HG02884 (cell line): ENCODE results near the gene PRR35.

Experiments used
- ATAC-seq: cut with Tn5 transposase; IDR thresholded peaks from one replicate; pipeline ENCODE4 v1.9.1; 2021; ENCODE audit warnings: mild to moderate bottlenecking, moderate library complexity; ENCODE audit not compliant: unreplicated experiment

Gene PRR35

GRCh38 chr16:546909-547770 is 13.1 kb upstream of the PRR35 start:
- no peak for ATAC-seq

DNA sequence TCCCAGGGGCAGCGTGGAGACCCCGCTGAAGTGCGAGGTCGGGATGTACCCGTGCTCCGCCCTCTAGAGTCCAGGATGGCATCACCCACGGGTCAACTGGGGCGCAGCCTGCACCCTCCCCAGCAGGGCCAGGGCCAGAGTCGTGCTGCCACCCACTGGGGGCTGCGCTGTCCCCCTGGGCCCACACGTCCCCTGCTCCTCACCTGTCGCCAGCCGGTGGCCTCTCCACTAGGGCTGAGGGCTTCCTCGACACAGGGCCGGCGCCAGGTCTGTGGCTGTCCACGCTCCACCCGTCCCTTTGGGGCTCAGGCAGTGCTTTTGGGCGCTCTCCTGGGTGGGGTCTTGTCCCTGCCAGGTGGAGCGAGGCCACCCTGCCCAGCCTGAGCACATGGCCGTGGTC is 11.6 kb upstream of the PRR35 start:
- no peak for ATAC-seq

DNA sequence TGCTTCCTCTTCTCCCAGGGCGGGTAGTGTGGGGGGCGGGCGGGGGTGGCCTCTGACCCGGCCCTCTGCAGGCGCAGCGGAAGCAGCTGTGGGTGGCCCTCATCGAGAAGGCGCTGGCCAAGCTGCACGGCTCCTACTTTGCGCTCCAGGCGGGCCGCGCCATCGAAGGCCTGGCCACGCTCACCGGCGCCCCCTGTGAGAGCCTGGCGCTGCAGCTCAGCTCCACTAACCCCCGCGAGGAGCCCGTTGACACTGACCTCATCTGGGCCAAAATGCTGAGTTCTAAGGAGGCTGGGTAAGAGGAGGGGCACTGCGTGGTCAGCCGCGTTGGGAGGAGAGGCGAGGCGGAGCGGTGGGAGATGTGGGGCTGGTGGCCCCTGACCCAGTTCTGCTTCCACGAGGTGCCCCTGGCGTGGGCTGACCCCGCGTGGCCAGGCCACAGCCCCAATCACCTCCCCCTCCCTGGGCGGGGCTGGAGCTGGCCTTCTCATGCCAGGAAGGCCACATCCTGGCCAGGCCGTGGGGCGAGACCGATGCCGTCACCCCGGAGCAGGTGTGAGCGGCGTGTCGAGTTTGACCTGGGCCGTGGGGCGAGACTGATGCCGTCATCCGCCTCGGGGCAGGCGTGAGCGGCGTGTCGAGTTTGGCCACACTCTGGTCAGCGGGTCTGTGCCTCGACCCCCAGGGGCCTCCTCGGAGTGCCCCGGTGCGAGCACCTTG is 10.5 kb upstream of the PRR35 start:
- no peak for ATAC-seq

- no peak for ATAC-seq
These were observed 9.0 kb upstream of the PRR35 start for GRCh38 chr16:551210-551609.

DNA sequence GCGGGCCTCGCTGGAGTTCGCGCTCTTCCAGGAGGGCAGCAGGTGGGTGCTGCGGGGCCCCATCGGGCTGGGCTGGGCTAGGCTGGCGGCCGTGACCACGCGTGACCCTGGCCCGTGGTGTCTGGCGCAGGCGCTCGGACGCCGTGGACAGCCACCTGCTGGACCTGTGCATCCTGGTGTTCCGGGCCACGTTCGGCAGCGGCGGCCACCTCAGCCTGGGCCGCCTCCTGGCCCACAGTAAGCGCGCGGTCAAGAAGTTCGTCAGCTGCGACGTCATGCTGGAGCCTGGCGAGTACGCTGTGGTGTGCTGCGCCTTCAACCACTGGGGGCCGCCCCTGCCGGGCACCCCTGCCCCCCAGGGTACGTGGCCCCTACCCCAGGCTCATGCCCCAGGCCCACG is 8.0 kb upstream of the PRR35 start:
- no peak for ATAC-seq

- ATAC-seq, result no peak
These were observed 6.4 kb upstream of the PRR35 start for GRCh38 chr16:553601-554296.

DNA sequence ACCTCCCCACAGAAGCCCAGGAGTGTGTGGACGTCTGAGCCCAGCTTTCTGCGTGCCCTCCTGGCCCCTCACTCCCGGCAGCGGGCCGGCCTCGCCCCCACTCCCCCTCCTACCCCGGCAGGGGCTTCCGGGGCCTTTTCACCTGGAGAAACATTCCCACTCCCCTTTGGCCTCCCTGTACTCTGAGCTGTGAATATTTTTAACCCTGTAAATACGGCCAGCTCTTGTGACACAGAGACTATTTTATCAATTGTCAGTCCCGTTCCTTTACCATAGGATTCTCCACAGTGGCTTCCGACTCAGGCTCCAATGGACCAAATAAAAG is 5.9 kb upstream of the PRR35 start:
- no peak for ATAC-seq

GRCh38 chr16:554640-555365 is 5.4 kb upstream of the PRR35 start:
- no peak for ATAC-seq

GRCh38 chr16:555528-556473 is 4.4 kb upstream of the PRR35 start:
- no peak for ATAC-seq

DNA sequence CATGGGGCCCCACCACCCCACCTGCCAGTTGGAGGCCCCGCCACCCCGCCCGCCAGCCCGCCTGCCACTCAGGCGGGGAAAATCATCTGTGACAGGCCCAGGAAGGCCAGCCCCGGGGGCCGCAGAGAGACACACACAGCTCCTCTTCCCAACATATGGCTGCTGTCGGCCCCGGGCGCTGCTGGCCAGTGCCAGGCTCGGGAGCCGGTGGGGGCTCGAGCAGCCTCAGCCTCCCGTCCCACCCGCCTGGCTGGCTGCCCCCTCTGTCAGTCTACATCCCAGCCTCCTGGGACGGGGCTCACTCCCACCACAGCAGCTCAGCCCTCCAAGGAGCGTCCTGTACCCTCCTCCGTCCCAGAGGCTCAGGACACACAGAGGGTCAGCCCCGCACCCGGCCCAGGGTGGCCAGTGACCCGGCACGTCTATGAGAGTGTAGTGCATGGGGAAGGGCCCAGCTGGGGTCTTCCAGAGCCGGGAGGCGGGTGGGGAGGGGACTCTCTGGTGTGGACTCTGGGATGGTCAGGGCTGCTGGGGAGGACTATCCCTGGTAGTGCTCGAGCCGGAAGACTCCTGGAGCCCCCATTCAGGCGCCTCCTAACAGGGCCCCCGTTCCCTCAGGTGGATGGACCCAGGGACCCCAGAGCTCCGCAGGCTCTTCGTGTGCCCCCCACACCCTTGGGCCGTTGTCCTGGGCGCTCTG is 3.6 kb upstream of the PRR35 start:
- ATAC-seq, result no peak

DNA sequence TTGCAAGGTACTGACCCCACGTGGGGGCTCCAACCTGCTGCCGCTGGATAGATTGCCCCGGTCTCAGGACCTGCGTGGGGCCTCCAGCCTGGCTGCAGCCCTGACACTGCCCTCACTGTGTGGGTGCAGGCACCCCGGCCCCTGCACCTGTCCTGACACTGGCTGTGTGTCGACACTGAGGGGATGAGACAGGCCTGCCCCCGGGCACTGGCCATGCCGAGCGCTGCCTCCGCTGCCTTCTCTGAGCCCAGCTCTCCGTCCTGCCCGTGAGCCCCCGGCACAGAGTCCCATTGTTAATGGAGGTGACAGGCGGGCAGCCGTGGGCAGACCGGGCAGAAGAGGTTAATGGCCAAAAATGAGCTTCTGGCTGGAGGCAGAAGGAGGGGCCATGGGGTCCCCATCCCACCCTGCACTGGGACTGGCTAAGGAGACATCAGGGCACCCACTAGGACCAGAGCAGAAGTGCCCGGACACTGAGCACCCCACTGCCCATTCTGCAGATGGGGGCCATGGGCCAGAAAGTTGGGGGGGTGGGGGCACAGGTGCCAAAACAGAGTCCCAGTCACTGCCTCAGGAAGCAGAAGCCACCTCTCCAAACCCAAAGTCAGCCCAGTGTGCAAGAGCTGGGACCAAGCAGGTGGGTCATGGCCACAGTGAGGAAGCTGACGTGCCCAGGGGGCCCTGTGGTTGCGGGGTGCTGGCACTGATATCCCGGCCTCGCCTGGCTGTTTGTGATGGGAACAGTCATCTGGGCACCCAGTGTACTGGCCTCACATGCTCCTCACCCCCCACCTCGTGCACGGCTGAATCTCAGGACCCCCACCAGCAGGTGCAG is 2.5 kb upstream of the PRR35 start:
- no peak for ATAC-seq

- no peak for ATAC-seq
These were observed 1.7 kb upstream of the PRR35 start for GRCh38 chr16:558298-559020.

DNA sequence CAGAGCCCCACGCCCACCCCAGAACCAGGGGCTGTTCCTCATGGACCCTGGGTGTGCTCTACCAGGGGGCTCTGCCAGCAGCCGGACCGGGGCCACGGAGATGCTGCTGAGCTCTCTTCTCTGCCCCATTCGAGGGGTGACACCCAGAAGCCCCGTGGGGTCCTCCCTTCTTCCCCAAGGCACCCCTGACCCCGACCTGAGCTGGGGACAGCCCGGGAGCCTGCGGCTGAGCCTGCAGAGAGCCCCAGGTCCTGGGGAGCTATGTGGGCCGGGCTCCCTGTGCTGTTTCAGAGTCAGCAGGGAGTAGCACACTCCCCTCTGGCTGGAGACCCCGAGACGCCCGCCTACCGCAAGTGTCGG is 1.2 kb upstream of the PRR35 start:
- no peak for ATAC-seq

DNA sequence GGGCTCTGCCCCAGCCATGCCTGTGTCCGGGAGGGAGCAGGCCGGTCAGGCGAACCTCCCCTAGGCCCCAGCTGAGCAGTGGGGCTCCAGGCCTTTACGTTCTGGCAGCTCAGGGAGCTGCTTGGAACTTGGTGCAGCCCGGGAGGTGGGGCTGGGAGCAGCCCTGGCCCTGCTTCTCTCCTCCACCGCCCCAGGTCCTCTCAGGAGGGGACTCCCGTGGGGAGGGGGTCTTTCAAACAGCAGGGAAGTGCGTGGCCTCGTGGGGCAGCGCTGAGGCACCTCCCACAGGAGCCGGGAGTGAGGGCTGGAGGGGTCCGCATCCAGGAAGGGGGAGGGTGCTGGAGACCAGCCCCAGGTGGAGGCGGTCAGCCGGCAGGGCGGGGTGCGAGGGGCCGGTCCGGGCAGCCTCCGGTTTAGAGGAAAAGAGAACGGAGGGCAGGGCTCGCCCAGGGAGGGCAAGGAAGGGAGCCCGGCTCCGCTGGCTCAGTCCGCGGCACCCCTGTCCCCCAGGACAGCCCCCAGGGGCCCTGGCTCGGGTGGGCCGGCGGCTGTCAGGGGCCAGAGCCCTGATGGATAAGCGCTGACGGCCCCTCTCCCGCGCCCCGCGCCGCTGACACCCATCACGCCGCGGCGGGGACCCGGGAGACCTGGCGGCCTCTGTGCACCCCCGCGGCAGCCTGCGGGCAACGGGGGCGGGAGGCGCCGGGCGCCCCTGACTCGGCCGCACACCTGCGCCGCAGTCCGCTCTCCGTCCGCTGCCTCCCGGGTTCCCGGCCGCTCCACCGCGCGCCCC is 587 bp upstream of the PRR35 start:
- no peak for ATAC-seq

DNA sequence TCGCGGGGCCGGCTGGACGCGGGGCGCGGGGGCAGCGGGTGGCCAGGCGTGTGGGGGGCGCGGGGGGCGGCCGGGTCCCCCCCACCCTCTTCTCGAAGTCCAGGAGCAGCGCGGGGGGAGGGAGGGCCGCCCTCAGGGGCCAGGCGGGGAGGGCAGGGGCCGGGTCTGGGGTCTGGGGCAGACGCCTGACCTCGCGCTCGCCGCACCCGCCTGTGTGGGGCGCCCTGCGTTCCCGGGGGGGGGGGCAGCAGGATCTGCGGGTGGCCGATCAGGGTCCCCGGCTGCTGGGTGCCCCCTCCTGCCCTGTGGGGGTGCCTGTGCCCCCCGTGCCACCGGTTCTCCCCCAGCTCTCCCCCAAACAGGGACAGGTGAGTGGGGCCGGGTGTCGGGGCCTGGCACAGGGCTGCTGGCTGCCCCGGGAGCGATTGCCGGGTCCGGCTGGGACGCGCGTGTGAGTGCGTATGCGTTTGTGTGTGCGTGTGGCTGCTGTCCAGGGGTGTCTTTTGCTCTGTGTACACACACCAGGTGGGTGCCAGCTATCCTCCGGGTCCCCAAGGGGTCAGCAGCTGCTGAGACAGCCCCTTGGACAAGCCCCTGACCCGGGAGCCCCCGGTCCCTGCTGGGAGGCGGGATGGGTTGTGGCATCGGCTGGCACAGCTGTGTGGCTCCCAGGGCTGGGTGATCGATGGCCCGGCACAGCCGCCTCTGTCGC is 663 bp downstream of the PRR35 start:
- no peak for ATAC-seq

DNA sequence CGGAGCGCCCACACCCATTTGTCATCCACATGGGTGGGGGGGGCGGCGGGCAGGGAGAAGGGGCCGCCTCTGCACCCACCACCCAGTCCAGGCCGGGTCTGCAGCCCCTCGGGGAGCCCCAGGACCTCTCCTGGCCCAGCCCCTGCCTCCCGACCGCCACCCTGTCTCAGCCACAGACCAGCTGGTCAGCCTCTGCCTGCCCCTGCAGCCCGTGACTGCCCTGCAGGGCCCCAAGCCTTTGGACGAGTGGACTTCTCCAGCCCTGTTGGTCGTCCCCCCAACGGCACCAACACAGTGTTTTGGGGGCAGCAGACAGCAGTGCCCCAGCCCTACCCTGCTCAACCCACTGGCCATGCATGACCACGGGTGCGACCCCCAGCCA is 1.2 kb downstream of the PRR35 start:
- no peak for ATAC-seq
